ENCODE results near the gene INTU.

GRCh38 chr4:127648061-127648460, 15.3 kb downstream of the INTU start:
- TF ChIP-seq CTCF (IDR thresholded peaks at IDR 0.05; ENCODE audit: insufficient read depth, low read depth, low read length) (no peak), EZH2 (IDR thresholded peaks at IDR 0.05; ENCODE audit: insufficient read depth, low read length) (no peak)

Data from astrocyte (in vitro differentiated cells and primary cell).